ENCODE measurements around the gene CYSLTR2. TPM values are rescaled to one million over a fixed set of nuclear protein-coding genes. Genes with fewer than 3 reads are reported as not detected.

The CYSLTR2 gene
- total RNA-seq, 1 experiment from 2014 or later: not detected

DNA sequence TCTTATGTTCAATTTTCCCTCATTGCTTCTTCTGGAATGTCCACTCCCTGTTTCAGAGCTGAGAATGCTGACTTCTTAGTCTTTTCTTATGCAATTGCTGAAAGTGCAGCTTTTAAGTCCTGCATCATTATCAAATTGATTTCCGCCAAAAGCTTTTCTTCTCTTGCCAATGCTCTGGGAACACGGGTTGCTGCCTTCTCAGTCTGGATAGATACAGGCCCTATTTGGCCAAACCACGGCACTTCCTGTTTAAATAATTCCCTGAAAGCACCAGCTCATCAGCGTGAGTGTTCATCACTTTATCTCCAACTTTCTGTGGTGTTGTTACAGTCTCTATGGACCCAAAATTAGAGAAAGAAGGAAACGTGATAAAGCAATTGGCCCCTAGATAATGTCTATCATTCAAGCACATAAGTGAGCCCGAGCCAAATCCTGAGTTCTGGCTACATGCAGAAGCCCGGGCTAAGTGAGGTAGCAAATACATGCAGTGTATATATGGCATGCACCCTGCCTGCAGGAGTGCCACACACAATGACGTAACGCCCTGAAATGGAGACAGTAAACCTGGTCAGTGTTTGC lies 85.7 kb downstream of the CYSLTR2 start:
- no peak for DNase-seq (ENCODE audit: low spot score)

DNA sequence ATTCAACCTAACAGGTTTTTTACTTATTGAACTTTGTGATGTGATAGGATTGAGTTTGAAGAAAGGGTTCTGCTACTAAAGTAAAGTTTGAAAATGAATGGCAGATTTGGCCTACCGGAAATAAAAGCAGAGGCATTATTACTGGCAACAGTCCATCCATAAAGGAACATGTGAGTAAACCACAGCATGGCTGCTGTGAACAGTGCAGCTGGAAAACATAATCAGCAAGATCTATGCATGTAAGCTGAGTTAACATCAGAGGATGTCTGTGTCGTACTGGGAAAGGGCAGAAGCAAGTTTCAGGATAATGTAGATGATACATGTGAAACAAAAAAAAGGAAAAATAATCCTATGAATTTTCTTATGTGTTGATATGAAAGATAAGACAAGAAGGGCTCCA lies 87.6 kb downstream of the CYSLTR2 start:
- DNase-seq (ENCODE audit: low spot score): no peak

DNA sequence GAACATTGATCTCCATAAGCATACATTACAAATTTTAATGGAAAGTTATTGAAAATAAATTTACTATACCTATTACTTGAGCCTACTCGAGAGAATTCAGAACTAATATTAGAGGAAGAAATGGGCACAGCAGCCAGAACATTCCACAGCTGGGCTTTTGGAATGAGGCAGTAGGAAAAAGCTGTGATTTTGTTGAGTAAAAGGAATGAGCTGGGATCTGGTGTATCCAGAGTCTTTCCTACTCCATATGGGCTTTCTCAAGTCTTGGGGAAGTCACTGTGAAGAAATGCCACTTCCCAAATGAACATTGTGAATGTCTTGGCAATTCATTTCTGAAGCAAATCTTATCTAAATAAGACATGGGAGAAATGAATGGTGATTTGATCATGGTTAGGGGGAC lies 93.1 kb downstream of the CYSLTR2 start:
- DNase-seq (ENCODE audit: low spot score): no peak

DNA sequence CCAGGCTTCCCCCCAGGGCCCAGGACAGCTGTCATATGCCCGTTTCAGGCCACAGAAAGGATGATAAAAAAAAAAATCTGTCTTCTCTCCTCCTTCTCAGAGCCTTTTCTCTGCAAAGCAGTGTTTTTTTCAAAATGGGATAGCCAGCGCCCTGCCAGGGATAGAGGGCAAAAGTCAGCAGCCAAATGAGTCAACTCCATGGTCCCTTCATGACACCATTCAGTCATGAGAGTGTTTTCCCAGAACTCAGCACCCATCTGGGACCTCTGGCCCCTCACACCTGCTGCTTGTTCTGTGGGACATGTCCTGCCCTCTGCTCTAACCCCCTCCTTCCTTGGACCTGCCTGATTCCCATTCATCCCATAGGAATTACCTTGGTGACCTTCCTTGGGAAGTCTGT lies 95.0 kb downstream of the CYSLTR2 start:
- DNase-seq (ENCODE audit: low spot score): no peak

DNA sequence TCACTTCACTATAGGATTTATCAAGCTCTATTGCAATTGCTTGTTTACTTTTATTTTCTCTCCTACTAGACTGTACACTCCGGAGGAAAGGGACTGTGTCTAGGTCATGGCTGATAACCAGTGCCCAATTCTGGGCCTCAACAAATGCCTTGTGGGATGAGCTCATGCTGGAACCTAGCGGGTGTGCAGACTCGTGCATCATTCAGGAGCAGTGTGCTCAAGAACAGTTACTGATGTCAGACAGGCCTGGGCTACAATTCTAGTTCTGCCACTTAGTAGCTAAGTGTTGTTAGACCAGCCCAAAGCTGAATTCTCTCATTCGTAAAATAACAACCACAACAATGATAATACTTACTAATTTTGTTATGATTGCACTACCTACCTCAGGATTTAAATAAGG lies 95.4 kb downstream of the CYSLTR2 start:
- no peak for DNase-seq (ENCODE audit: low spot score)

DNA sequence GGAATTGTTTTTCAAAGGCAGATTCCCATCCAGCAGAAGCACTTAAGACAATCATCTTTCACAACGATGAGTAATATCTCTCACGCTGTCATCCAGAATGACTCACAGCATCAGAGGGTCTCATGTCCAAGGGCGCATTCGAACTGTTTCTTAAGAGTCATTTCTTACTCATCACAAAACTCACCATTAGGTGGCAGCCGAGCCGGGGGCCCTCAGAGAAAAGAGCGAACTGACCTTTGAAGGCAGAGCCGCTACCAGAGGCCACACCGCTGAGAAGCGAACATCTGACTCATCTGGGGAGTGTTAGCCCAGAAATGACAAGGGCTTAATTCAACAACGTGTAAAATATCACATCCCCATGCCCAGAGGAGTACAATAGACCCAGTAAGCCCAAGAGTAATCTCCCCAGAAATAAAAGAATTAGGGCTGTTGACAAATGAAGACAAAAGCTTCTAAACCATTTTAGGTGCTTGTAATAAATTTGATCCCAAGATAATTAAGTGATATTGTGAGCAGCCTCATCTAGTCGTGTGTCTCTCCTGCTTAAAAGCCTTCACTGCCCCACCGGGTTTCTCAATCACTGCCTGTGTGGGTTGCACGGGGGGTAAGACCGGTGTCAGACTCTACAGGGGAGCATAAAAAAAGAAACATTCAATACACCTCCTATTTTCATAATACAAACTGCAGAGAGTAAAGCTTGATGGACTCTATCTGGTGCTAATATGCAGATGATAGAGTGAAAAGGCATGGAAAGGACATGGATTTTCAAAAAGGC lies 96.2 kb downstream of the CYSLTR2 start:
- peak; percentile 73 for DNase-seq (ENCODE audit: low spot score)

DNA sequence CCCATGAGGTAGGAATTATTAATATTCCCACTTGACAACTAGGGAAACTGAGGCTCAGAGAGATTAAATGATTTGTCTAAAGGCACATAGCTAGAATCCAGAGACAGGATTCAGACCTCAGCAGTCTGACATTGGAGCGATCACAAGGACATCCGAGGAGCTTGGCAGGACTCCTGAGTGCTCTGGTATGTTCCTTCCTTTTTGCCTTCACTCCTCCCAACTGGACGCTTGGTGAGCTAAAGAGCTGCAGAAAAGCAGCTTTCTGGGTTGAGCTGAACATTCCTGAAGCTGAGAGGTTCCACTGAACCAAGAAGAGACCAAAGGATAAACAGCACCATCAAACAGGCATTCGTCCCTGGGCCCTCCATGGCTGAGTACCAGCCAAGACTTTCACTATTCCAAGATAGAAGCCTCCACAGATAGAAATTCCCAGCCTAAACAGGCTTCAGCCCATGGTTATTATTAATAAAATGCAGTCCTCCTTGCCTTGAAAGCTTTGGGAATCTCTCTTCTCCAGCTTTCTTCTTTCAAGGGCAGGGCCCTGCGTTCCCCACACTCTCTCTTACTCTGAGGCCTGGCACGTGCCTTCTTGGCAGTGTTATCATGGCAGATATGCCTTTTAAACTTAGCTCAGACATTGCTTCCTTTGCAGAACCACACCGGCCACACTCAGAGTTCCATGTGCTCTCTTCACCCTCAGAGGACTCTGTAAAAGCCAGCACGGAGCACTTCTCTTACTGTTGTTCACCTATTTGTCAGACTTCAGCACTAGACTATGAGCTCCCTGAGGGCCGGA lies 97.1 kb downstream of the CYSLTR2 start:
- DNase-seq (ENCODE audit: low spot score): no peak

DNA sequence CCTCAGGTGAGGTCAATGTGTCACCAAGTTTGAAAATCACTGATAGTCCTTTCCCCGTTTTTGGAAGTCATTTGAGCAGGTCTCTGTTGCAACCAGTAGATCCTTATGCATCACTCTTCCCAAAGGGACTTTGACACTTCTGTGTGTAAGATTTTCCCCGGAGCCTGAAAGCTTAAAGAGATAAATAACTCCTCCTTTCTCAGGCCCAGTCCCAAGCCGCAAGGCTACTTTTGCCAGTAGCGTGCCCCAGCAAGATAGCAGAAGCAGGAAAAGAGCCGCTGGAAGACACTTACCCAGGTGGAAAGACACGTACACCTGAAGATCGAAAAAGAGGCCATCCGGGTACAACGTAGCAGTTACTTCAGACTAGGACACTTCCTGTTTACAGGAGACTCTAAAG lies 106.9 kb downstream of the CYSLTR2 start:
- DNase-seq (ENCODE audit: low spot score): no peak

Other genes starting within 250 kb of the CYSLTR2 start
- 3.7 and 8.9 TPM in 2 replicates for gene LPAR6, start 240.8 kb upstream of the CYSLTR2 start, total RNA-seq (2014; rRNA removed; shearing (Covaris generic))
- gene RCBTB2, start 120.8 kb upstream of the CYSLTR2 start, total RNA-seq (2014; rRNA removed; shearing (Covaris generic)): 7.0 and 7.6 TPM in 2 replicates

All from H4 (cell line).